Measurements from ENCODE around the gene SLC1A3.

SLC1A3 gene

DNA sequence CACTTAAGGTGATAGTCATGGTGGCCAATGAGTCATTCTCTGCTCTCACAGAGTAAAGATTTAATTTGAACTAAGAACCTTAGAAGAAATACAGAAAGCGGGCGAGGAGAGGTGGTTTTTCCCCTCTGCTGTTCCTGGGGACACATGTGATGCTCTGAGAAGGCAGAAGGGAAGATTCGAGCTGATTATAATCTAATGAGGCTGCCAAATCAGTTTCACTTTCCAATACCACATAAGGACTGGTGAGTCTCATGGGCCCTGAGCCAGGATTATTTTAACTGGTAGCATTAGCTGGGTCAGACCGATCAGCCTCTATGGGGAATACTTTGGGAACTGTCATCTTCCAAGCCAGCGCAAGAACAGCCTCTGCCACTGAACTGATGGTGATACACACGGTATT lies 116.5 kb downstream of the SLC1A3 start:
- FAIRE-seq: no peak

DNA sequence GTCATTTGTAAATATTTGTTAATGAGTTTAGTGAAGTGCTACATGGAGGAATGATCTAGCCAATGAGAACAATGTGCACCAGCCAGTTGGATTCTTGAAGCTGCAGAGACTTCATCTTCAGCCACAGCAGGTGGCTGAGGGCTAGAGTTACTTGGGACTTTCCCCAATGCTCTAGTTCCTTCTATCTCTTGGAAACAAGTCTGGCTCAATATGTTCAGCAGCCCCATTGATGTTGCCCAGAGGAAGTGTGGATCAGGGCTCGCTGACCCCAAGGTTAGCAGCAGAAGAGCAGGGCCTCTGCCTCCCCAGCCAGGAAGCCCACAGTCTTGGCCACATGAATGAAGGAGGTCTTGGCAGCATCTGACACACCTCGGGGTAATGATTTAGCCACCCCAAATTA lies 117.5 kb downstream of the SLC1A3 start:
- FAIRE-seq: no peak

DNA sequence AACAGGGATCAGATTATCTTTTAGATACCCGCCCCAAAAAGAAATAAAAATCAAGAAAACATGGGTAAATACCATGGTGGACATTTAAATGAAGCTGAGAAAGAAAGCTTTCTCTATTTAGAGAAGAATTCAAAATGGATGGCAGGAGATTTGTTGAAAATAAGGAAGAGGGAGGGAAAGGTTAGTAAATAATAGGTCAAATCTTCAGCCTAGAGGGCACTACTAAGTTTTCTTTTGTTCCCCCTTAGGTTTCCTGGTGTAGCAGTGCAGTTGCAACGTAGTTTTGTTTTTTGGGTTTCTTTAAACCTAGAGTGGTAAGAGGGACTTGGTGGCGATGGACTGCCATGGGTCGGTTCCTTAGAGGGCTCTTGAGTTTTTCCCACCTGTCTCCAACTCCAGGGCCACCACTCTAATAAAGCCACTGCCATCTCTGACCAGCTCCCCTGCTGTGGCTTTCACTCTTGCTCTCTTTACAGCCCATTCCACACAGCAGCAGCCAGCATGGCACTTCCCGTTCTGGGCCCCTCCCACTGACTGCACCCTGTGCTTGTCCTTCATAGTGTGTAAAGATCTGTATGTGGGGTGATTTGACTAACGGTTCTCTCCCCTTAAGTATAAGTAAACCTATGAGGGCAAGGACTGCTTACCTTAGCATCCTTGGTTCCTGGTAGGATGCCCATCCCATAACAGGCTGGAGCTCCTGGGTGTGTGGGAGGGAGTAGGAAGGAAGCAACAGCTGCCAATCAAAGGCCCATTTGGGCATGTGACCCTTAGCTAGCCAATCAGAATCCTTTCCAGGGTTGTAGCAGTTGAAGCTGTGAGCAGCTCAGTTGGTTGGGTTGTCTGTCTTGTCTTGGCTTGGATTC lies 118.3 kb downstream of the SLC1A3 start:
- FAIRE-seq: no peak

- FAIRE-seq: no peak
Observed at GRCh38 chr5:36726317-36726716, 119.9 kb downstream of the SLC1A3 start.

GRCh38 chr5:36726767-36727166 lies 120.4 kb downstream of the SLC1A3 start:
- no peak for FAIRE-seq

DNA sequence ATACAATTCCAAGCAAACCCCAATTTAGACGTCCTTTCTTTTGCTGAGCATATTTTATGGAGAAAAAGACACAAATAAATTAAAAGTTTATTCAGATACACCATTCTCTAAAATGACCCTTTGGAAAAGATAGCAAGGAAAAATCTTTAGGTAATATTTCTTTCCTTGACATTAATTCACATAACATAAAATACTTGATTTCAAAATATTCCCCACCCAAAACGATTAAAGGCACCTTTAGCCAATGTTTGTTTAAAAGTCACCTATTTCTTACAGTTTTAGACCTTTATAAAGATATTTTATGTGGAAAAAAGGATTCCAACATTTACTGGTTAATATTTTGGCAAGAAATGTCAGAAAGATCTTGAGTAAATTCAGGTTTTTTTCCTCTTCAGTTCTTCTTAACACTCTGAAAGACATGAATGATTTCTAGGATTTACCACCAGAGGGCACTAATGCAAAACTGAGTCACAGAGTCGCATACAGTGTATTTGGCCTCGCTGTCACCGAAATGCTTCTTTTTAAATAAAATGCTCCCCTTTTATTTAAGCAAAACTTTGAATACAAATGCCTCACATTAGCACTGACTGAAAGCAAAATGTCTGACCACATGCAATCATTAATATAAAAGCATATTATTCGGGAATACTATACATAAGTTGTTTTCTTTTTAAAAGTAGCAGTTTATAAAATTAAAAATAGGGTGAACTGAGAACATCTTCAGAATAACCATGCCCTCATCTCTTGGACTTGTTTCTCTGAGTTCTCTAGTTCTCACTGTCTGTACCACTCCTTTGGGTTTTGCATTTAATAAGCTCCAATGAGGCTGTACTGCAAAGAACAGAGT lies 122.5 kb downstream of the SLC1A3 start:
- peak; percentile 92 for FAIRE-seq

- FAIRE-seq: no peak
Observed at GRCh38 chr5:36730537-36731216, 124.3 kb downstream of the SLC1A3 start.

- no peak for FAIRE-seq
Observed at GRCh38 chr5:36733183-36733582, 126.8 kb downstream of the SLC1A3 start.

DNA sequence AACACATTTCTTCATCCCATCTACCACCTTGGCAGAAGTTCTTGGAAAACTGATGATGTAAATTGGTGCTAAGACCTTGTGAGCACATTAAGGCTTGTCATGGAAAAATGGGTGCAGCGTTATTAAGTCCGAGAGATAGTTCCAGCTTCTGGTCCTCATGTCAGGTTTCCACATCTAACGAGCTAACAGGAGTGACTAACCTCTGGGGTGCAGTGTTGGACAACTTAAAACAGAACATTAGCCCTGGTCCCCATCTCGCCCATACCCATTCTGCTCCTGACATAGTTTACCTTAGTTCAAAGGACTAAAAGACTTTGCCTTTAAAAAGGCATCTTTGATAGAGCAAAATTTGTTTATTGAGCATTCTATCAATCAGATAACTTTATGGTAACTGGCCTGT lies 128.0 kb downstream of the SLC1A3 start:
- FAIRE-seq: no peak

DNA sequence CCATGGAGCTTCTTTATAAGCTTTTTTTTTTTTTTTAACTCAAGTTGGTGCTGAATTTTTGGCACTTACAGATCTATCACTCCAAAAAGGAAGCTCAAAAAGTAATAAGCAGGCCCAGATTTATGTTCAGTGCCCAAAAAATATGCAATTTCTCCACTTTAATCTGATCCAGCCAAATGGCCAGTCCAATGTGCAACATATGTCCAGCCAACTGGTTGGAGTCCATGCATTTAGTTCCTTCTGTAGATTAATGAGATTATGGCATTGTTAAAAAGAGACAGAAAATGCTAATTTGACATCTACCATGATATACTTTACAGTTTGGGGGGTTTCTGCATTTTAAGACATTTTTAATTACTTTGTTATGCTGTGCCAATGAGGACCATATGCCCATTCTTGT lies 129.5 kb downstream of the SLC1A3 start:
- no peak for FAIRE-seq

All from A204.1 (cell line).